OCI-M2 (cell line): ENCODE results near the gene SLC19A3.
"Not testable (repeated sequence)": the region's sequence is repeated elsewhere in the genome, so short reads cannot be mapped to it uniquely, and the experiment has no call there.

Source experiments
- DNase-seq: peaks from one replicate; lab custom pipeline; 2025; ENCODE audit not compliant: unreplicated experiment; lab: John Stamatoyannopoulos, UW

SLC19A3 gene

DNA sequence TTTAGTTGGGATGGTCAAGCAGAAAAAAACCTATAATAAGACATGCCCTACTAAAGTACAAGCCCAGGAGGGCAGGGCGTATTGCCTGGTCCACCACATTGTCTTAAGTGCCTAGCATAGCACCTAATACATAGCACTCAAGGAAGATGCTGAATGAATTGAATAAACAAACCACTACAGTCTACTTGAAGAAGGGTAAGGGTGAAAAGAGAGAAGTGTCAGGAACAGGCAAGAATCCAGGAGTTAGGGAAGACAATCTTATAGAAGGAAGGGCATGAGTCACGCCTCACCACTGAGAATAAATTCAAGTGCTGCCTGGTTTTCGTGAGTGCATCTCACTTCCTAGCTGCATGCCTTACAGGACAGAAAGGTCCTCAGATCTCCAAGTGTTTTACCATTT is 13.9 kb downstream of the SLC19A3 start:
- DNase-seq, result no peak

GRCh38 chr2:227703280-227703732 is 14.5 kb downstream of the SLC19A3 start:
- DNase-seq, result no peak

GRCh38 chr2:227701556-227701955 is 16.3 kb downstream of the SLC19A3 start:
- no peak for DNase-seq

DNA sequence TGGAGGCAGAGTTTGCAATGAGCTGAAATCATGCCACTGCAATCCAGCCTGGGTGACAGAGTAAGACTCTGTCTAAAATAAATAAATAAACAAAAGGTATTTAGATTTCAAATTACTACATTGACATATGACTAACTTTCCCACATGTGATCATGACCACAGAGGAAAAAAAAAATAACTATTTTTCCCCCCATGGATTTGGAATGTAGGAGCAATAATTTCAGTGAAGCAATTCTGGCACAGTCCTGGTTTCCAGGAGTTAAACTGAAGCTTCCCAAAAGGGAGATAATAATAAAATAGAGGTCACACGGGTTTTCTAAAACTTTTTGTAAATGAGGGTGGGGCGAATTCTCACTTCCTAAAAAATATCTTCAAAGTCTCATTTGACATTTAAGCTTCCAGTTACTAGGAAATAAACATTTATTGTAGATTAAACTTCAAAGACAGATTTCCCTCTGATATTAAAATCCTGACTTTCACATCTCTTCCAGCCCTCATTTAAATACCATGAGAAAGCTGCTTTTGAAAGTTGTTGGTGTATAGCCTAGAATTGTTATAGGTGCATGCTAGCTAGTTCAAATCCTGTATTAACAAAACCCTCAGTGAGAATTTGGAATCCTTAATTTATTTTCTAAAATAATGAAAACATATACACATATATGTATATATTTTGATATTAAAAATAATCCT is 20.7 kb downstream of the SLC19A3 start:
- DNase-seq, result no peak

GRCh38 chr2:227687189-227687588 is 30.6 kb downstream of the SLC19A3 start:
- no peak for DNase-seq

DNA sequence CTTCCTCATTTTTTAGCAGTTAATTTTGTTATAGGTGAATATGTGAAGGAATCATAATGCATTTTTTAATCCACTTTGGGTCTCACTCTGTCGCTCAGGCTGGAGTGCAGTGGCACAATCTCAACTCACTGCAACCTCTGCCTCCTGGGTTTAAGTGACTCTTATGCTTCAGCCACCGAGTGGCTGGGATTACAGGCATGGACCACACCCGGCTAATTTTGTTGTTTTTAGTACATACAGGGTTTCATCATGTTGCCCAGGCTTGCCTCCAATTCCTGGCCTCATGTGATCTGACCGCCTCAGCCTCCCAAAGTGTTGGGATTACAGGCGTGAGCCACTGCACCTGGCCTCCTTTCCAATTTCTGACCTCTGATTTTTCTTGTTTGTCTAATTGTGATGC is 33.6 kb downstream of the SLC19A3 start:
- DNase-seq, result no peak

- no peak for DNase-seq
Measured at GRCh38 chr2:227677928-227678327, 39.9 kb downstream of the SLC19A3 start.

- no peak for DNase-seq
Measured at GRCh38 chr2:227674485-227674884, 43.3 kb downstream of the SLC19A3 start.

GRCh38 chr2:227673620-227674019 is 44.2 kb downstream of the SLC19A3 start:
- DNase-seq, result not testable (repeated sequence)

GRCh38 chr2:227671170-227671905 is 46.5 kb downstream of the SLC19A3 start:
- no peak for DNase-seq

- not testable (repeated sequence) for DNase-seq
Measured at GRCh38 chr2:227666631-227667170, 51.1 kb downstream of the SLC19A3 start, which contains the start of gene SCYGR5. TSS of gene SCYGR5 (plus strand) at chr2:227666804. CDS start at chr2:227666804, 0 bp downstream.

- DNase-seq, result no peak
Measured at GRCh38 chr2:227665189-227665940, 52.5 kb downstream of the SLC19A3 start.

DNA sequence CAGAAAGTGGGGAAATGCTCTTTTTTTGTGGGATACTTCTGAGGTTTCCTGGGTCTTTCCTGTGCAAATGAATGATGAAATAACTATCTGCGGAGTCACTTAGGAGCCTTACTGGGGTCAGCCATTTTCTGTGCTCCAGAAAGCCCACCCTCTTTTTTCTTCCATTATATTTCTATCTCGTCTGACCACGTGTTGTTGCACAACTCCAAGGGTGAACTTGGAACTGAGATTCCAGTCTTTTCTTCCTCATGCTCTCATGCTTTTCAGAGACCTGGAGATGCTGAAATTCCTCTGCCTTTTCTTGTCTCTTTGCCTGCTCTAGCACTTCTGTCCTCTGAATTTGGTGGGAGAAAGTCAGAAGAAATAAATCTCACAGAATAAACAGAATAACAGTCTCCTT is 56.0 kb downstream of the SLC19A3 start:
- no peak for DNase-seq

GRCh38 chr2:227661025-227661649 is 56.7 kb downstream of the SLC19A3 start:
- no peak for DNase-seq

DNA sequence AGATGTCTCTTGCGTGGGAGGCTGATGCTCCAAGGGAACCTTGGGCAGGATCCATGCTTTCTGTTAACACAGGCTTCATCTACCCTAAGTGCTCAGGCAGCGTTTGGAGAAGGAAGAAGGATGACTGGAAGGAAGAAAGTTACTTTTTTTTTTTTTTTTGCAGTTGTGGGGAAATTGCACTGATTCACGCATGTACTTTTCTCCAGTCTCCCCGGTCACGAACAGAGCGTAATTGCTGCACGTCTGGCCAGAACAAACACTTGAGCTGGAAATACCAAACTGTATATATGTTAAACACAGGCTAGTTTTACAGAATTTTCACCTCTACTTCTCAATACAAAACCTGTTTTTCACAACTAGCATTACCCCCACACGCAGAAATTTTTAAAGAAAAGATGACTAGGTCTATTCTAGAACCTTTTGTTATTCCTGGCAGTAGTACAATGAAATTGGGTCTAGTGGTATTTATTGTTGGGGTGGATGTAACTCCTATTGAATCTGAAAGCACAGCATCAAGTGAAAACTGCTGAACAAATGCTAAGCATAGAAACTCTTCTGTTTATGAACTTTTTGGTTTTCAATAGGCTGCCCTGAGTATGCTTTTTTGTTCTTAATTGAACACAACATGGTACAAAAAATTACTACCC is 60.5 kb downstream of the SLC19A3 start:
- no peak for DNase-seq

DNA sequence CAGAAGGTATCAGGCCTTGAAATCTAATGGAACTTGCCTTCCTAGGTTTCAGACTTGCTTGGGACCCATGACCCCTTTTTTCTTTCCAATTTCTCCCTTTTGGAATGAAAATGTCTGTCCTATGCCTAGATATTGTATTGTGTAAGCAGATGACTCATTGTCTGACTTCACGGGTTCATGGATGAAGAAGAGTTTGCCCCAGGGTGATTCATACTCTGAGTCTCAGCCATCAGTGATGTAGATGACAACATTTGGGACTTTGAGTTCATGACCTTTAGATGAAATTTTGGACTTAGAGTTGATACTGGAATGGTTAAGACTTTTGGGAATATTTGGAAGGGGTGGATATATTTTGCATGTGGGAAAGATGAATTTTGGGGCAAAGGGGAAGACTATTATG is 62.4 kb downstream of the SLC19A3 start:
- no peak for DNase-seq

DNA sequence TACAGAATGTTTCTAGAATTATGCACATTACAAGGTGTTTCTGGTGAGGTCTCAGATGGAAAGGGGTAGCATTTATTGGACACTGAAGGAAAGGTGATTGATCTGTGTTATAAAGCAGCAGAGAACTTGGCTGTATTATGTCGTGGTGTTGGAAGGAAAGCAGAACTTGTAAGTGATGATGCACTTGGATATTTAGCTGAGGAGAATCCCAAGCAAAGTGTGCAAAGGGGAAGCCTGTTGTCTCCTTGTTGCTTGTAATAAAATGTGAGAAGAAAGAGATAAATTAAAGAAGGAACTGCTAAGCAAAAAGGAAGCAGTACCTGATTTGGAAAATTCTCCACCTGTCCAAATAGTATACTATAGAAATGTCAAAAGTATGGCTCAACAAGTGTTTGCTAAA is 63.4 kb downstream of the SLC19A3 start:
- no peak for DNase-seq

DNA sequence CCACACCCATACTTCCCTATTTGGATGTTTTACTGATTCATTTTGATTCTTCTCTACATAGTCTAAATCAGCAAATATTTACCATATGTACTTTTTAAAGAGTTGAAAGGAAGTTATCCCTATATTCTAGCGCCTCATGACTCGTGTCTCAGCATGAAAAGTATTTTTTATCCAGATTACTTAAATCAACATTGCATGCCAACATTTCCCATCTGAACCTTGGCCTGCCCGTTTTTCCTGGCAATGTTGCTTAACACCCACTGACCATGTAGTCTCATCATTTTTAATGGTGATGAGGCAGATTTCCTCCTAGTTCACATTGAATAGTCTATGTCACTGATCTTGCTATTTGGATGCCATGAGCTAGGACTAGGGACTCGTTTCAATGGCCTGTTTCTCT is 64.4 kb downstream of the SLC19A3 start:
- DNase-seq, result no peak

DNA sequence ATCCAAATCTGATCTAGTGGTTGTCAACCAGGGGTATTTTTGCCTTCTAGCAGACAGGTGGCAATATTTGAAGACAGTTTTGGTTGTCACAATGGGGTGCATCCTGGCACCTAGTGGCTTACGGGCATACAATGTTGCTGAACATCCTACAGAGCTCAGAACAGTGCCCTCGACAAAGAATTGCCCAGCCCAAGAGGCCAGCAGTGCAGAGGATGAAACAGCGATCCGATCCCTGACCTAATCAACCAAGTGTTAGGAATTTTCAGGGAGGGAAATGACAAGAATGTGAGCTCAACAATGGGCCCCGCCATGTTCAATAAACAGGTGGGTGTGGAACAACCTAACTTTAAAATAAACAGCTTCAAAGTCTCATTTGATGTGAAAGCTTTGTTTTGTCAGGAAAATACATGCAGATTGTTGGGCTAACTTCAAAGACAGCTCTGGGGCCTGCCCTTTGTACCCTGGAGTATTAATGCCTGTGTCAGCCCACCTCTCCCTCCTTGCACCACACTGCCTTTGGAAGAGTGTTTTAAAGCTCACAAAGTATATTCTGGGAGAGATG is 73.8 kb downstream of the SLC19A3 start:
- DNase-seq, result no peak

GRCh38 chr2:227642656-227643055 is 75.2 kb downstream of the SLC19A3 start:
- no peak for DNase-seq
